IPS-18c (cell line): ENCODE measurements around the gene CFLAR.

Experiments
- H3K4me3 ChIP-seq: 2 replicates; pipeline ENCODE4 v1.7.0; 2013; ENCODE audit warnings: low read depth, mild to moderate bottlenecking, low read length, moderate library complexity; ENCODE audit not compliant: insufficient read depth
- H3K9me3 ChIP-seq: one replicate; pipeline ENCODE4 v1.6.1; 2013; ENCODE audit warnings: mild to moderate bottlenecking, low read length, moderate library complexity; ENCODE audit not compliant: control insufficient read depth, insufficient read depth

CFLAR gene

GRCh38 chr2:201220102-201220570, 104.2 kb downstream of the CFLAR start:
- Histone ChIP-seq H3K4me3 (no peak overlapping the region), H3K9me3 (no peaks in the 10 kb centered on the region)

- Histone ChIP-seq H3K9me3 (no peaks in the 10 kb centered on the region), H3K4me3 (no peak overlapping the region)
Observed at GRCh38 chr2:201223089-201224073, 107.4 kb downstream of the CFLAR start.
